Measurements from ENCODE around the gene ATF7IP2. TPM values are rescaled to one million over a fixed set of nuclear protein-coding genes. Genes with fewer than 3 reads are reported as not detected.
"Not testable (repeated sequence)": the region's sequence is repeated elsewhere in the genome, so short reads cannot be mapped to it uniquely, and the experiment has no call there.

ATF7IP2 gene
- polyA plus RNA-seq, 1 donor (not counting 4 experiments of a cell fraction or from before 2014, with no cell fraction given) = 9.8 TPM

DNA sequence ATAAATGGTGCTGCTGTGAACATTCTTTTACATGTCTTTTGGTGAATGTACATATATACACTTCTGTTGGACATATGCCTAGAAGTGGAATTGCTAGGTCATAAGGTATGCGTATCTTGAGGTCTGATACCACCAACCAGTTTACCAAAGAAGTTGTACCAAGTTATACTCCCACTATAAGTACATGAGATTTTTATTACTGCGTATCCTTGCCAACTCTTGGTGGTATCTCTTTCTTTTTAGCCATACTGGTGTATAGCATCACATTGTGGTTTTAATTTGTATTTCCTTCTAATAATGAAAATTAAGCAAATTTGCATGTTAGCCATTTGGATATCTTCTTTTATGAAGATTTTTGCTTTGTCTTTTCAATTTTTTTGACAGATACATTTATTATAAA lies 80.5 kb downstream of the ATF7IP2 start:
- Histone ChIP-seq H3K9ac (ENCODE audit: control insufficient read depth, extremely low read depth, insufficient read depth, low read length) (no peak overlapping the region), H2AFZ (ENCODE audit: control insufficient read depth, low read length) (no peak overlapping the region), H3K27ac (ENCODE audit: control insufficient read depth, insufficient read depth, low read length) (no peak overlapping the region), H4K20me1 (ENCODE audit: control insufficient read depth, extremely low read depth, insufficient read depth, low read length) (no peaks in the 10 kb centered on the region), H3K4me3 (ENCODE audit: control insufficient read depth in 2 of 3, extremely low read depth in 1 of 3, insufficient read depth in 2 of 3, low read depth in 1 of 3, low read length in 3 of 3) (no peak overlapping the region), H3K4me2 (ENCODE audit: control insufficient read depth, extremely low read depth, insufficient read depth, low read depth, low read length) (no peak overlapping the region), H3K79me2 (ENCODE audit: control insufficient read depth, insufficient read depth, low read length) (no peaks in the 10 kb centered on the region), H3K4me1 (ENCODE audit: control insufficient read depth, extremely low read depth, insufficient read depth, low read length) (no peaks in the 10 kb centered on the region), H3K9me3 (ENCODE audit: control insufficient read depth, low read depth, low read length) (no peaks in the 10 kb centered on the region), H3K36me3 (ENCODE audit: control insufficient read depth in 2 of 2, extremely low read depth in 1 of 2, insufficient read depth in 2 of 2, low read length in 2 of 2) (no peaks in the 10 kb centered on the region), H3K27me3 (ENCODE audit: control insufficient read depth, extremely low read depth, insufficient read depth, low read length) (no peaks in the 10 kb centered on the region), H3K9me1 (ENCODE audit: control insufficient read depth, extremely low read depth, insufficient read depth, low read length) (no peaks in the 10 kb centered on the region)
- no peak for FAIRE-seq
- dilution Hi-C loops (cut with MboI; ENCODE audit: extremely low pct_ligation_motif_present, low sequenced_read_pairs) = no loop called here
- DNase-seq (ENCODE audit: low read depth, low spot score) = no peak
- no peak for TF ChIP-seq EZH2 (IDR thresholded peaks at IDR 0.05; ENCODE audit: low read length)
- TF ChIP-seq, protein P1, sequence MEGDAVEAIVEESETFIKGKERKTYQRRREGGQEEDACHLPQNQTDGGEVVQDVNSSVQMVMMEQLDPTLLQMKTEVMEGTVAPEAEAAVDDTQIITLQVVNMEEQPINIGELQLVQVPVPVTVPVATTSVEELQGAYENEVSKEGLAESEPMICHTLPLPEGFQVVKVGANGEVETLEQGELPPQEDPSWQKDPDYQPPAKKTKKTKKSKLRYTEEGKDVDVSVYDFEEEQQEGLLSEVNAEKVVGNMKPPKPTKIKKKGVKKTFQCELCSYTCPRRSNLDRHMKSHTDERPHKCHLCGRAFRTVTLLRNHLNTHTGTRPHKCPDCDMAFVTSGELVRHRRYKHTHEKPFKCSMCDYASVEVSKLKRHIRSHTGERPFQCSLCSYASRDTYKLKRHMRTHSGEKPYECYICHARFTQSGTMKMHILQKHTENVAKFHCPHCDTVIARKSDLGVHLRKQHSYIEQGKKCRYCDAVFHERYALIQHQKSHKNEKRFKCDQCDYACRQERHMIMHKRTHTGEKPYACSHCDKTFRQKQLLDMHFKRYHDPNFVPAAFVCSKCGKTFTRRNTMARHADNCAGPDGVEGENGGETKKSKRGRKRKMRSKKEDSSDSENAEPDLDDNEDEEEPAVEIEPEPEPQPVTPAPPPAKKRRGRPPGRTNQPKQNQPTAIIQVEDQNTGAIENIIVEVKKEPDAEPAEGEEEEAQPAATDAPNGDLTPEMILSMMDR (optimal IDR thresholded peaks at IDR 0.05 in 1 of 3, IDR thresholded peaks at IDR 0.05 in 1 of 3, conservative IDR thresholded peaks at IDR 0.05 in 1 of 3; ENCODE audit: extremely low read depth in 1 of 3, insufficient read depth in 2 of 3, low read length in 3 of 3) = no peak

DNA sequence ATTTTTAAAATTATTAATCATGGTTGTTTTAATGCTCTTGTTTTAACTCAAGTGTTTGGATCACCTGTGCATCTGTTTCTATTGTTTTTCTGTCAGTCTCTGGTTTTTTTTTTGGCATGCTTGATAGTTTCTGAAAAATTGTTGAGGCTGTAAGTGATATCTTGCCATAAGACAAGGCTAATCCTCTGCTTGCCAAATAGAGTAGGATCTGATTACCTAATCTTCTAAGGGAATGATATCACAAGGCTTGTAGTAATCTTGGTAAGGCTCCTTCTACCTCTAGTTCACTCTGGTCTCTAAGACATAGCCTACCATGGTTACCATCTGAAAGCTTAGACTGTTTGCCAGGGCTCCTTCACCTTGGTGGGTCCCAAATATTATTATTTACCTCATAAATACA lies 81.0 kb downstream of the ATF7IP2 start:
- Histone ChIP-seq H3K9ac (ENCODE audit: control insufficient read depth, extremely low read depth, insufficient read depth, low read length) (no peak overlapping the region), H3K4me3 (ENCODE audit: control insufficient read depth in 2 of 3, extremely low read depth in 1 of 3, insufficient read depth in 2 of 3, low read depth in 1 of 3, low read length in 3 of 3) (no peak overlapping the region), H3K79me2 (ENCODE audit: control insufficient read depth, insufficient read depth, low read length) (no peaks in the 10 kb centered on the region), H3K9me1 (ENCODE audit: control insufficient read depth, extremely low read depth, insufficient read depth, low read length) (no peaks in the 10 kb centered on the region), H3K9me3 (ENCODE audit: control insufficient read depth, low read depth, low read length) (no peaks in the 10 kb centered on the region), H3K4me1 (ENCODE audit: control insufficient read depth, extremely low read depth, insufficient read depth, low read length) (no peaks in the 10 kb centered on the region), H3K27ac (ENCODE audit: control insufficient read depth, insufficient read depth, low read length) (no peak overlapping the region), H3K4me2 (ENCODE audit: control insufficient read depth, extremely low read depth, insufficient read depth, low read depth, low read length) (no peak overlapping the region), H2AFZ (ENCODE audit: control insufficient read depth, low read length) (no peak overlapping the region), H3K27me3 (ENCODE audit: control insufficient read depth, extremely low read depth, insufficient read depth, low read length) (no peaks in the 10 kb centered on the region), H4K20me1 (ENCODE audit: control insufficient read depth, extremely low read depth, insufficient read depth, low read length) (no peaks in the 10 kb centered on the region), H3K36me3 (ENCODE audit: control insufficient read depth in 2 of 2, extremely low read depth in 1 of 2, insufficient read depth in 2 of 2, low read length in 2 of 2) (no peaks in the 10 kb centered on the region)
- DNase-seq (ENCODE audit: low read depth, low spot score) (no peak), FAIRE-seq (no peak)
- TF ChIP-seq, protein P1 (optimal IDR thresholded peaks at IDR 0.05 in 1 of 3, IDR thresholded peaks at IDR 0.05 in 1 of 3, conservative IDR thresholded peaks at IDR 0.05 in 1 of 3; ENCODE audit: extremely low read depth in 1 of 3, insufficient read depth in 2 of 3, low read length in 3 of 3) = no peak
- TF ChIP-seq EZH2 (IDR thresholded peaks at IDR 0.05; ENCODE audit: low read length) = no peak
- dilution Hi-C loops (cut with MboI; ENCODE audit: extremely low pct_ligation_motif_present, low sequenced_read_pairs) = no loop called here

DNA sequence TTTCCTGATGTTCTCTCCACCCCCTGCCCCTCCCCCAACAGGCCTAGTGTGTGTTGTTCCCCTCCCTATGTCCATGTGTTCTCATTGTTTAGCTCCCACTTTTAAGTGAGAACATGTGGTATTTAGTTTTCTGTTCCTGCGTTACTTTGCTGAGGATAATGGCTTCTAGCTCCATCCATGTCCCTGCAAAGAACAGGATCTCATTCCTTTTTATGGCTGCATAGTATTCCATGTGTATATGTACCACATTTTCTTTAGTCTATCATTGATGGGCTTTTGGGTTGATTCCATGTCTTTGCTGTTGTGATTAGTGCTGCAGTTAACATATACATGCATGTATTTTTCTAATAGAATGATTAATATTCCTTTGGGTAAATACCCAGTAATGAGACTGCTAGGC lies 90.8 kb downstream of the ATF7IP2 start:
- H3K79me2 ChIP-seq (ENCODE audit: control insufficient read depth, insufficient read depth, low read length); H3K27me3 ChIP-seq (ENCODE audit: control insufficient read depth, extremely low read depth, insufficient read depth, low read length); H3K36me3 ChIP-seq (ENCODE audit: control insufficient read depth in 2 of 2, extremely low read depth in 1 of 2, insufficient read depth in 2 of 2, low read length in 2 of 2); H3K9me3 ChIP-seq (ENCODE audit: control insufficient read depth, low read depth, low read length); dilution Hi-C loops (cut with MboI; ENCODE audit: extremely low pct_ligation_motif_present, low sequenced_read_pairs); H3K4me2 ChIP-seq (ENCODE audit: control insufficient read depth, extremely low read depth, insufficient read depth, low read depth, low read length); H3K9ac ChIP-seq (ENCODE audit: control insufficient read depth, extremely low read depth, insufficient read depth, low read length); H2AFZ ChIP-seq (ENCODE audit: control insufficient read depth, low read length); H4K20me1 ChIP-seq (ENCODE audit: control insufficient read depth, extremely low read depth, insufficient read depth, low read length); H3K27ac ChIP-seq (ENCODE audit: control insufficient read depth, insufficient read depth, low read length); FAIRE-seq; H3K9me1 ChIP-seq (ENCODE audit: control insufficient read depth, extremely low read depth, insufficient read depth, low read length); H3K4me3 ChIP-seq (ENCODE audit: control insufficient read depth in 2 of 3, extremely low read depth in 1 of 3, insufficient read depth in 2 of 3, low read depth in 1 of 3, low read length in 3 of 3); DNase-seq (ENCODE audit: low read depth, low spot score); H3K4me1 ChIP-seq (ENCODE audit: control insufficient read depth, extremely low read depth, insufficient read depth, low read length): not testable (repeated sequence)

Data from keratinocyte (primary cell).